HepG2 (cell line): Measurements from ENCODE around the gene RPL37A. TPM values are rescaled to one million over a fixed set of nuclear protein-coding genes. Genes with fewer than 3 reads are reported as not detected.
A peak's percentile ranks its signal among the peaks of the same experiment; 100 is the strongest.

Experiments
- IKZF1 ChIP-seq: fragments of 450-650 bp; IDR thresholded peaks from 2 replicates; pipeline ENCODE4 v1.7.1; 2016
- IRF9 ChIP-seq: sonication (generic); formaldehyde crosslinking; IDR thresholded peaks from 2 replicates; pipeline ENCODE4 v1.8.0; 2022; ENCODE audit warnings: missing genetic modification reagents, mild to moderate bottlenecking, borderline replicate concordance
- KAT8 ChIP-seq: IDR thresholded peaks from 2 replicates; pipeline ENCODE4 v1.6.1; 2016; ENCODE audit warnings: missing genetic modification reagents, missing compliant biosample characterization
- KLF9 ChIP-seq: IDR thresholded peaks from 2 replicates; pipeline ENCODE4 v1.6.1; 2016; ENCODE audit warnings: low read depth
- MAF1 ChIP-seq: sonication (generic); formaldehyde crosslinking; IDR thresholded peaks from 2 replicates; pipeline ENCODE4 v1.5.0; 2020; ENCODE audit warnings: missing genetic modification reagents, borderline replicate concordance
- PRPF4 ChIP-seq: fragments of 200-400 bp; formaldehyde crosslinking; IDR thresholded peaks from 2 replicates; pipeline ENCODE4 v1.6.1; 2016; ENCODE audit warnings: low read length, low read depth; ENCODE audit not compliant: poor library complexity, severe bottlenecking
- SSRP1 ChIP-seq: IDR thresholded peaks from 2 replicates; pipeline ENCODE4 v1.6.1; 2016; ENCODE audit warnings: control low read depth
- TOPORS ChIP-seq: sonication (generic); formaldehyde crosslinking; IDR thresholded peaks from 2 replicates; pipeline ENCODE4 v1.8.0; 2023; ENCODE audit warnings: mild to moderate bottlenecking, missing genetic modification reagents
- ZBTB38 ChIP-seq: sonication (generic); formaldehyde crosslinking; IDR thresholded peaks from 2 replicates; pipeline ENCODE4 v1.5.1; 2020; ENCODE audit warnings: mild to moderate bottlenecking, missing genetic modification reagents
- ZFP36L2 ChIP-seq: sonication (generic); formaldehyde crosslinking; IDR thresholded peaks from 2 replicates; pipeline ENCODE4 v1.4.0; 2020; ENCODE audit warnings: missing genetic modification reagents
- ZNF350 ChIP-seq: sonication (generic); formaldehyde crosslinking; IDR thresholded peaks from 2 replicates; pipeline ENCODE4 v1.4.0; 2020; ENCODE audit warnings: mild to moderate bottlenecking, low read depth, missing genetic modification reagents, borderline replicate concordance
- polyA plus RNA-seq, 8 experiments: library from polyadenylated mRNA; depleted of rRNA in 3 of 8; stranded (reverse) in 7 of 8; unstranded in 1 of 8; fragments of >200 nt; fragmentation: Illumina TruSeq in 4 of 8; extraction: Trizol in 4 of 8; gene quantifications; 2 replicates each; pipeline versions ENCODE4 v1.2.1 to v1.2.3, GENCODE V29; 2011 to 2016; ENCODE audit warnings: low read depth in 4 of 8, missing spikeins in 1 of 8, mixed read lengths in 1 of 8; ENCODE audit not compliant: insufficient read depth in 1 of 8
- total RNA-seq, 5 experiments: library from RNA; depleted of rRNA; stranded (reverse); fragments of >200 nt; fragmentation: Illumina TruSeq; extraction: Trizol; gene quantifications; 2 replicates each; pipeline ENCODE4 v1.2.3, GENCODE V29; 2016; ENCODE audit warnings: low read depth in 1 of 5
- TF ChIP-seq, protein P1 (sequence below): sonication (generic); formaldehyde crosslinking; IDR thresholded peaks from 2 replicates; pipeline ENCODE4 v1.4.0; 2020; ENCODE audit warnings: missing genetic modification reagents
- TF ChIP-seq, protein P2 (sequence below): sonication (generic); formaldehyde crosslinking; IDR thresholded peaks from 2 replicates; pipeline ENCODE4; 2020; ENCODE audit warnings: missing genetic modification reagents, mild to moderate bottlenecking, borderline replicate concordance
- TF ChIP-seq, protein P3 (sequence below): sonication (generic); formaldehyde crosslinking; IDR thresholded peaks from 2 replicates; pipeline ENCODE4 v1.4.0; 2020; ENCODE audit warnings: missing genetic modification reagents

RPL37A gene
- total and polyA plus RNA-seq, 2 of the 13 experiments (the other 11 are each of a cell fraction or from before 2014, with no cell fraction given), result 6,902 to 7,910 TPM

DNA sequence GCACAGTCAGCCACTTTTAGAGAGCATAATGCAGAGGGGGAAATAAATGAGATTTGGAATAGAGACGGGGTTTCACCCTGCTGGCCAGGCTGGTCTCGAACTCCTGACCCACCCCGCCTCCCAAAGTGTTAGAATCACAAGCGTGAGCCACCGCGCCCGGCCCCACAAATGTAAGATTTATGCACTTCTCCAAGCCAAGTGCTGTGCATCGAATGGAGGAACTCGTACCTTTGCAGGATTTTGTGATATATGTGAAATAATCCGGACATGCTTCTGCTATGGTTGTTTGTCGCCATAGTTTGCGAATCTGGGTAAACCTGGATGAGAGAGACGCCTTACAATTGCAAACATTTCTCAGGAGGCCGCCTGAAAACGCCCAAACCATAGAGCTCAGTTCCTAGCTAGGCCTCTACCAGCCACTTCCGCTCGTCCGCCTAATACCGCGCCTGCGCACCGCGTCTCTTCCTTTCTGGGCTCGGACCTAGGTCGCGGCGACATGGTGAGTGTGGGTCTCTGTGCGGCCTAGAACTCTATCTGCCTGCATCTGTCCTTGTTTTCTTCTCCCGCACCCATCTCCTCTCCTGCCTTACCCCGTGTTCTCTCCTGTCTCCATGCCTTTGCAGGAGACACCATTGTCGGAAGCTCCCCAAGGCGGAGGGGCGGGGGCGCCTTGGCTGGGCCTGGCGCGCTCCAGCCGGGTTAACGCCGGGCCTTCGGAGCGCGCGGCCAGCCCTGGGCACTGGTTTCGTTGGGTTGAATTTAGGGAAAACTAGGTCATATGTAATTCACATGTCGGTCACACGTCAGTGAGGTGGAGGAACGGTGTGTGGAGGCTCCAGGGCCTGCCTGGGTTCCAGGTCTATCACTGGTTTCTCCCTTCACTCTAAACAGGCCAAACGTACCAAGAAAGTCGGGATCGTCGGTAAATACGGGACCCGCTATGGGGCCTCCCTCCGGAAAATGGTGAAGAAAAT is at the start of gene RPL37A (continued):
- TF ChIP-seq IRF9 (CRISPR knock-in tag) (peak; percentile 98), KAT8 (peak; percentile 97), TOPORS (CRISPR knock-in tag) (peak; percentile 82; the same call in 1 of the 2 replicates), KLF9 (0 out of 2 replicates have a peak, but pooled peaks have one; percentile 30), ZBTB38 (CRISPR knock-in tag) (peak; percentile 89), ZFP36L2 (CRISPR knock-in tag) (peak; percentile 77; the same call in 1 of the 2 replicates), PRPF4 (no peak), MAF1 (CRISPR knock-in tag) (no peak), ZNF350 (CRISPR knock-in tag) (peak; percentile 96), SSRP1 (CRISPR knock-in tag) (peak; percentile 99), IKZF1 (no peak)
- TF ChIP-seq, protein P1, sequence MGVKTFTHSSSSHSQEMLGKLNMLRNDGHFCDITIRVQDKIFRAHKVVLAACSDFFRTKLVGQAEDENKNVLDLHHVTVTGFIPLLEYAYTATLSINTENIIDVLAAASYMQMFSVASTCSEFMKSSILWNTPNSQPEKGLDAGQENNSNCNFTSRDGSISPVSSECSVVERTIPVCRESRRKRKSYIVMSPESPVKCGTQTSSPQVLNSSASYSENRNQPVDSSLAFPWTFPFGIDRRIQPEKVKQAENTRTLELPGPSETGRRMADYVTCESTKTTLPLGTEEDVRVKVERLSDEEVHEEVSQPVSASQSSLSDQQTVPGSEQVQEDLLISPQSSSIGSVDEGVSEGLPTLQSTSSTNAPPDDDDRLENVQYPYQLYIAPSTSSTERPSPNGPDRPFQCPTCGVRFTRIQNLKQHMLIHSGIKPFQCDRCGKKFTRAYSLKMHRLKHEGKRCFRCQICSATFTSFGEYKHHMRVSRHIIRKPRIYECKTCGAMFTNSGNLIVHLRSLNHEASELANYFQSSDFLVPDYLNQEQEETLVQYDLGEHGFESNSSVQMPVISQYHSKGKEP, result peak; percentile 66
- TF ChIP-seq, protein P2, sequence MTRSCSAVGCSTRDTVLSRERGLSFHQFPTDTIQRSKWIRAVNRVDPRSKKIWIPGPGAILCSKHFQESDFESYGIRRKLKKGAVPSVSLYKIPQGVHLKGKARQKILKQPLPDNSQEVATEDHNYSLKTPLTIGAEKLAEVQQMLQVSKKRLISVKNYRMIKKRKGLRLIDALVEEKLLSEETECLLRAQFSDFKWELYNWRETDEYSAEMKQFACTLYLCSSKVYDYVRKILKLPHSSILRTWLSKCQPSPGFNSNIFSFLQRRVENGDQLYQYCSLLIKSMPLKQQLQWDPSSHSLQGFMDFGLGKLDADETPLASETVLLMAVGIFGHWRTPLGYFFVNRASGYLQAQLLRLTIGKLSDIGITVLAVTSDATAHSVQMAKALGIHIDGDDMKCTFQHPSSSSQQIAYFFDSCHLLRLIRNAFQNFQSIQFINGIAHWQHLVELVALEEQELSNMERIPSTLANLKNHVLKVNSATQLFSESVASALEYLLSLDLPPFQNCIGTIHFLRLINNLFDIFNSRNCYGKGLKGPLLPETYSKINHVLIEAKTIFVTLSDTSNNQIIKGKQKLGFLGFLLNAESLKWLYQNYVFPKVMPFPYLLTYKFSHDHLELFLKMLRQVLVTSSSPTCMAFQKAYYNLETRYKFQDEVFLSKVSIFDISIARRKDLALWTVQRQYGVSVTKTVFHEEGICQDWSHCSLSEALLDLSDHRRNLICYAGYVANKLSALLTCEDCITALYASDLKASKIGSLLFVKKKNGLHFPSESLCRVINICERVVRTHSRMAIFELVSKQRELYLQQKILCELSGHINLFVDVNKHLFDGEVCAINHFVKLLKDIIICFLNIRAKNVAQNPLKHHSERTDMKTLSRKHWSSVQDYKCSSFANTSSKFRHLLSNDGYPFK, result peak; percentile 94
- TF ChIP-seq, protein P3, sequence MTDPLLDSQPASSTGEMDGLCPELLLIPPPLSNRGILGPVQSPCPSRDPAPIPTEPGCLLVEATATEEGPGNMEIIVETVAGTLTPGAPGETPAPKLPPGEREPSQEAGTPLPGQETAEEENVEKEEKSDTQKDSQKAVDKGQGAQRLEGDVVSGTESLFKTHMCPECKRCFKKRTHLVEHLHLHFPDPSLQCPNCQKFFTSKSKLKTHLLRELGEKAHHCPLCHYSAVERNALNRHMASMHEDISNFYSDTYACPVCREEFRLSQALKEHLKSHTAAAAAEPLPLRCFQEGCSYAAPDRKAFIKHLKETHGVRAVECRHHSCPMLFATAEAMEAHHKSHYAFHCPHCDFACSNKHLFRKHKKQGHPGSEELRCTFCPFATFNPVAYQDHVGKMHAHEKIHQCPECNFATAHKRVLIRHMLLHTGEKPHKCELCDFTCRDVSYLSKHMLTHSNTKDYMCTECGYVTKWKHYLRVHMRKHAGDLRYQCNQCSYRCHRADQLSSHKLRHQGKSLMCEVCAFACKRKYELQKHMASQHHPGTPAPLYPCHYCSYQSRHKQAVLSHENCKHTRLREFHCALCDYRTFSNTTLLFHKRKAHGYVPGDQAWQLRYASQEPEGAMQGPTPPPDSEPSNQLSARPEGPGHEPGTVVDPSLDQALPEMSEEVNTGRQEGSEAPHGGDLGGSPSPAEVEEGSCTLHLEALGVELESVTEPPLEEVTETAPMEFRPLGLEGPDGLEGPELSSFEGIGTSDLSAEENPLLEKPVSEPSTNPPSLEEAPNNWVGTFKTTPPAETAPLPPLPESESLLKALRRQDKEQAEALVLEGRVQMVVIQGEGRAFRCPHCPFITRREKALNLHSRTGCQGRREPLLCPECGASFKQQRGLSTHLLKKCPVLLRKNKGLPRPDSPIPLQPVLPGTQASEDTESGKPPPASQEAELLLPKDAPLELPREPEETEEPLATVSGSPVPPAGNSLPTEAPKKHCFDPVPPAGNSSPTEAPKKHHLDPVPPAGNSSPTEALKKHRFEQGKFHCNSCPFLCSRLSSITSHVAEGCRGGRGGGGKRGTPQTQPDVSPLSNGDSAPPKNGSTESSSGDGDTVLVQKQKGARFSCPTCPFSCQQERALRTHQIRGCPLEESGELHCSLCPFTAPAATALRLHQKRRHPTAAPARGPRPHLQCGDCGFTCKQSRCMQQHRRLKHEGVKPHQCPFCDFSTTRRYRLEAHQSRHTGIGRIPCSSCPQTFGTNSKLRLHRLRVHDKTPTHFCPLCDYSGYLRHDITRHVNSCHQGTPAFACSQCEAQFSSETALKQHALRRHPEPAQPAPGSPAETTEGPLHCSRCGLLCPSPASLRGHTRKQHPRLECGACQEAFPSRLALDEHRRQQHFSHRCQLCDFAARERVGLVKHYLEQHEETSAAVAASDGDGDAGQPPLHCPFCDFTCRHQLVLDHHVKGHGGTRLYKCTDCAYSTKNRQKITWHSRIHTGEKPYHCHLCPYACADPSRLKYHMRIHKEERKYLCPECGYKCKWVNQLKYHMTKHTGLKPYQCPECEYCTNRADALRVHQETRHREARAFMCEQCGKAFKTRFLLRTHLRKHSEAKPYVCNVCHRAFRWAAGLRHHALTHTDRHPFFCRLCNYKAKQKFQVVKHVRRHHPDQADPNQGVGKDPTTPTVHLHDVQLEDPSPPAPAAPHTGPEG (CRISPR knock-in tag), result peak; percentile 88; the same call in 1 of the 2 replicates
